Activated CD8-positive, alpha-beta memory T cell treated with anti-CD3 and anti-CD28 coated beads for 24 hours (primary cell): ENCODE data around the gene FSIP1.
A peak's percentile ranks its signal among the peaks of the same experiment; 100 is the strongest.

ENCODE experiments used
- DNase-seq: peaks from one replicate; pipeline ENCODE4 v3.0.0-alpha.2; 2020

Gene FSIP1

DNA sequence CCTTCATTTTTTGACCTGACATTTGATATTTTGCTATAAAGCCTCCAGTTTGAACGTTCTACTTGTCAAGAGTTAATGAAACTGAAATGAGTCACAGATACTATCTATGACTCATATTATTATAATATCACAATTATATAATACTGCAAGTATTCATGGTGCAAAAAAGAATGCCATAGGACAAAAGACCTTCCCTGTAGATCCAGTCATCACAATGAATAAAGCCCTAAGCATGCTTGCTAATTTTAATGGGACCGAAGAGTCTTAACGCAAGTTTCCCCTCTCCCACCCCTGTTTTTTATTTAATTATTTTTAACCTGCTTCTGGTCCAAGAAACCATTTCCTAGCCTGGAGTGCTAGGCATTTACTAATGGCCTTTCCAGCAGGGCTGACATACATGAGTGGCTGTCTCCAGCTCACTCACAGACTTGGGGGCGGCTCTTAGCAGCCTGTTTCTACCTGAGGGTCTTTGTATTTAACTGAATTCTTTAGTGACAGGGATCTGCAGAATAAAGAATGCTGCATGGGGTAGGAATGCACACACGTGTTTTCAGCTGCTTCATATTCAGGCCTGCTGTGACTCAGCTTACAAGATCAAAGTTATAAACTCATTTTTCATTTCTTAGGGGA, 140.5 kb downstream of the FSIP1 start:
- no peak for DNase-seq

GRCh38 chr15:39641191-39641889, 141.3 kb downstream of the FSIP1 start:
- no peak for DNase-seq

GRCh38 chr15:39640665-39641064, 142.0 kb downstream of the FSIP1 start:
- DNase-seq, result no peak

- DNase-seq, result no peak
These were observed 143.6 kb downstream of the FSIP1 start for GRCh38 chr15:39639037-39639436.

DNA sequence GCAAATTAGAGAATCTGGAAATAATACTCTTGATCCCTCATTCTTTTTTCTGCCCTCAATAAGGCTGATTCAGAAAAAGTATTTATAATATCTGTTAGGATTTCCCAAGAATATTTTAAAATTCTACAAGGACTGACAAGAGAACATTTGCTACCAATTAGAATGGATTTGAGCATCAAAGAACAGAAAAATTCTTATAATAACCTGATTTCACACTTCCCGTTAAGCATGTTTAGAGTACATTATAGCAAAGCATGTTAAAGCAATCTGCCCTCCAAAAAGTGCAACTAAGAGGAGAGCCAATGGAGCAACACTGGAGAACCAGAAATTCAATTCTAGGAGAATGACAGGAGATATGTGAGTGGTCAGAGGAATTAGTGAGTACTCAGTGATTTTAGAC, 144.6 kb downstream of the FSIP1 start:
- no peak for DNase-seq

DNA sequence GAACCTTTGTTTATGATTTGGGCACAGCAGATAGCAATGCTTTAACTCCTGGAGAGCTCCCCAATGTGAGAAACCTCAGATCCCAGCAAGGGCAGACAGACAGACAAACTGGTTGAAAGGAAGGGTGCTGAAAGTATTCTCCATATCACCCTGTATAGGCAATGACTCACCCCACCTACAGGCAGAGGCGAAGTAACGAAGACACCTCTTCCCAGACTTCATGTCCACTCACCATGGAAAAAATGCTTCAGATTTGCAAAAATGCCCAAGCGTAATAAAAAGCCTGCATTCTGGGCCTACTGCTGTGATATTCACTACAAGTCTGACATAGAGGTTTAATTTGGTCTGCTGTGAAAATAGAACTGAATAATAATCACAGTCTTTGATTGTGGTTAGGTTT, 151.3 kb downstream of the FSIP1 start:
- no peak for DNase-seq

- no peak for DNase-seq
These were observed 152.7 kb downstream of the FSIP1 start for GRCh38 chr15:39629906-39630305.

DNA sequence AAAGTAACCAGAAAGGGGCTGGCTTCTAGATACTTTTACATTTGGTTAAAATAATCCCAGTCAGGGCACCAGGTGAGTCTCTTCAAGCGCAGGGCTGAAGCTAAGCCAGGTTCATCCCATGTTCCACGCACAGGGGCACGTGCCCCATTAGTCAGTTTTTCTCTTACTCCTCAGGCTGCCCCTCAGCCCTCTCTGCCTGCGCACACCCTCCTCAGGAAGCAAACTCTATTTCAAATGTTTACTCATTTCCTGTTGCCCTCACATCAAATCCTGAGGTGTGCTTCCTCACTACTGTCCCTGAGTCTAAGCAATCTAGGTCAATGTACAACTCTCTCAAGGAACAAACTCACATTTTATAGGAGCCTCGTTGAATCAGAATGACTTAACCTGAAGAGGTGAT, 153.3 kb downstream of the FSIP1 start:
- peak; percentile 74 for DNase-seq

GRCh38 chr15:39628546-39629257, 153.9 kb downstream of the FSIP1 start:
- DNase-seq, result no peak

DNA sequence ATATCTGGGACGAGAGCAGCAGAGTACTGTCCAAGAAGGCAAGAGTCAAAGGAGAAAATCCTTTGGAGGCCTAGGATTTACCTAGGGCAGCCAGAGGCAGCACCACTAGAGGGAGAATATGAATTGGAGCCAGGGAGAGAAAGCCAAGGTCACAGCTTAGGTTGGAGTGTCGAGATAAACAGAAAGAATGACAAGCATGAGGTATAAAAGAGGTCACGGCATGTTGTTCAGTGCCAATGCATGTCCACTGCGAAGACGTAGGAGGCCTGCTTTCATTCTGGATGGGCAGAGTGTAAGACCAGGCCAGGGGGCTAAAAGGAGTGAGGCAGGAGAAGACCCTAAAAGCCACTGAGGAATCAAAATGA, 154.5 kb downstream of the FSIP1 start:
- DNase-seq, result no peak

GRCh38 chr15:39627451-39628143, 155.0 kb downstream of the FSIP1 start:
- DNase-seq, result no peak

DNA sequence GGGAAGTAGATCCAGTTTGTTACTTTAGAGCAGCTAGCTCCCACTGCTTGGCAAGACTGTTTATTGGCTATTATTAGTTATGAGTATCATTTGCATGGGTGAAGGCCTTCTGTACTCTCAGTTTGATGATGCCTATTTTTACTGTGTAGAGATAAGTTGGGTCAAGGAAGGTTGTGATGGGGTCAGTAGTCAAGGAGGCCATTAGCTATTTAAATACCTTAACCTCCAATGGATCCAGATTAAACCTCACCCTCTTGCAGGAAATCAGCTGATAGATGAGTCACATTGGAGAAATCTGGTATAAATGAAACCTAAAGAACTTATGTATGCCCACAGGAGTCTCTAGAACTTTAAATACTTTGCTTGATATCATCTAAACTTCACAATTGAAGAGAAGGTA, 156.8 kb downstream of the FSIP1 start:
- DNase-seq, result no peak

DNA sequence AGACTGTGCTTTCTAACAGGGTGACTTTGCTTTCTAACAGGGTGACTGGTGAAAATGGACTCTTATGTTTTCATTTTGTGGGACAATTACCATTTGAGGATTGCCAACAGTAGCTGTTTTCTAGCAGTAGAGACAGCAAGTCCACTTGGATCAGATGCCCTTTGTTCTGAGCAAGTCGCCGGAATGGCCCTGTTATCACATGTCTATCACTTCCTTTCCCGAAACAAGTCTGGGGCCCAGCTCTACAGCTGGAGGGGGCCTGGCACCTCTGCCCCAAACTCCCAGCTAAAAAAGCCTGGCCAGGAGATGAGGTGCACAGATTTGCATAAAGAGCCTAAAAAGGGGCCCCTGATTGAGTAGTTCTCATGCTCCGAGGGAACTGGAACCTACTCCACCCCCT, 157.2 kb downstream of the FSIP1 start:
- no peak for DNase-seq

DNA sequence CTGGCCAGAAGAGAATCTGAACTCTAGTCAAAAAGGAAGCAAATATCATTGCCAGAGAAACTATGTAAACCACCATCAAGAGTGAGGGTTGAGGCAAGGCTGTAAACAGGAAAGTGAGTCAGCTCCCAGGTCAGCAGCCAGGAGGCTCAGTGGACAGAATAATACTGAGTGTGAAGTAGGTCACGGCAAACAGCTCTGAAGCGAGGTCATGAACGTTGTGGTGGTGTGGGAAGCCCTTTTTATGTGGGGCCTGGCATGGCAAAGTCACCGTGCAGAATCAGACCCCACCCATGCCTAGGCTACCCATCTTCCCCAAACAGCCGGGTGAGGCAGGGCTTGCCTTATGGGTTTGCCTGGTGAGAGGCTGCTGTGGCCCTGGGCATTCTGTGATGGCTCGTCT, 157.8 kb downstream of the FSIP1 start:
- DNase-seq, result peak; percentile 76

DNA sequence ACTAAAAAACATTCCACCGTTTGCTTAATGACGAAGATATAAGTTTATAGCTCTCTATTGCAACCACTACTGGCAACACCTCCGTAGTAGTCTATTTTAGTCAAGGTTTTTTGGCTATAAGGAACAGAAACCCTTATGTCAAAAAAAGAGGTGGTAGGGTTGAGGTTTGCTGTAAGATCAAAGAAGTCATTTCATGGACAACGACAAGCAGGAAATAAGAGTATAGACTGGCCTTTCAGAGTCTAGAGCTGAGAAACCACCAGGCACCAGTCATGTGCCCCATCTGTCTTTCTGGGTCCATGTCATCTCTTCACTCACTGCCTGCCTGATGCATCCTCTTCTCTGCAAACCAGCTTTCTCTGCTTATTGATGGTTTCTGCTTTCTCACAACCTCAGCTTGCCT, 159.1 kb downstream of the FSIP1 start:
- no peak for DNase-seq

- DNase-seq, result no peak
These were observed 159.8 kb downstream of the FSIP1 start for GRCh38 chr15:39622660-39623516.

DNA sequence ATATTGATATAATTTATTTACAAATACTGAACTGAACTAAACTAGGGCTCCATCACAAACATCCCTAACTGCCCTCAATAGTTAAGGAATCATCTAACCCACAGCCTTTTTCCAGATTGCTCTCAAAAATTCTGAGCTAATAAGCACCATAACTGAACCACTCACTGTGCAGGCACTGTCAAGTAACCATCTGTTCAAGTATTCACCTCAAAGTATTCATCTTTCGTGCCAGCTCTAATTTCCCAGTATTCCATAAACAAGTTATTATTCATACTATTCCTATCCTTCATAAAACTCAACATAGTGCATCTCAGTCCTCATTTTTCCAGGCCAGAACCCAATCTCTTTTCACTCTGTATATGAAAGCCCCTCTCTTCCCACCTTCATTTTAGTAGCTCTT, 160.7 kb downstream of the FSIP1 start:
- no peak for DNase-seq

DNA sequence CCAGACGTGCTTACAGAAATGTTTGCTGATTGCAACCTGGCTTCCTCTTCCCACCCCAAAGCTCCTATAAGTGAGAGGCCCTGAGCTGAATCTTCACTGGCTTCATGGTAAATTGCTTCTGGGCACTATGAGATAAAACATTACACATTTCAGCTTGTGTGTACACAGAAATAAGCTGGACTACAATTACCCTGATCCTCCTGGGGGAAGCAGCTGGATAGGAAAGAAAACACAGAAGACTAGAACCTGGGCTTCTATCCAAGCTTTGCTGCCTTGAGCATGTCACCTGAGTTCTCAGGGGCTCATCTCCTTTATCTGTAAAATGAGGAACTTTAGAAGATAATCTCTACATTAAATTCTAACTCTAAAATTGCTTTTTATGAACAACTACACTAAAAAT, 161.4 kb downstream of the FSIP1 start:
- no peak for DNase-seq

- DNase-seq, result no peak
These were observed 164.4 kb downstream of the FSIP1 start for GRCh38 chr15:39618063-39618823.

DNA sequence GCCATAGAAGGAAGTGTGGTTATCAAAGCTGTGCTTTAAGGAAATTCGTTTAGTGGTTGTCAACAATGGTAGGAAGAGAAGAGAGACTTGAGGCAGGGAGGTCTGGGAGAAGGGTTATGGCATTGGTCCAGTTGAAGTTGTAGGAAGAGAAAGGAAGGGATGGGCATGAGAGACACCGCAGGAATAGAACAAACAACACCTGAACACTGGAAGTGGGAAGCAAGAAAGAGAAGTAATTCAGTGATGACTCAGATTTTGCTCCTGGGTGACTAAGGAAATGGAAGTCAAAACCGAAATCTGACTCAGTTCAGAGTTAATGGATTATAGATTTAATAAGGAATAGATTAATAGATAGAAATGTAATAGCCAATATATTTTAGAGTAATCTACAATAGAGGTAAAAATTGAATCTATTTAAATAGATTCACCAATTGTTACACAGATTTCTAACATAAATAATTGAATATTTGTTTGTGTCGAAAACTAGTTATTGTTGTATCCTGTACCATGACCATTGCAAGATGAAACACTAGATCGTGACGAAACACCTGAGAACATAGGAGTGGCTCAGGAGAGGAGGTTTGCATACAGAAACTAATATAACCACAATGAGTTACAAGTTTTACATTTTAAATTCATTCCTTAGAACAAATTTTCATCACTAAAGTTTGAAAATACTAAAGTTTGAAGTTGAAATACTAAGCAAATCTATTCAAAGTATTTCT, 165.7 kb downstream of the FSIP1 start:
- DNase-seq, result no peak

GRCh38 chr15:39613861-39614260, 168.8 kb downstream of the FSIP1 start:
- no peak for DNase-seq
